GM12801 (cell line): ENCODE measurements around the gene CMC1.

ENCODE experiments used
- TF ChIP-seq, protein P1 (sequence below): IDR thresholded peaks from one replicate; pipeline ENCODE4 v1.5.1; 2011; ENCODE audit warnings: control low read depth; ENCODE audit not compliant: insufficient read length; ENCODE audit errors: extremely low read depth

Gene CMC1

DNA sequence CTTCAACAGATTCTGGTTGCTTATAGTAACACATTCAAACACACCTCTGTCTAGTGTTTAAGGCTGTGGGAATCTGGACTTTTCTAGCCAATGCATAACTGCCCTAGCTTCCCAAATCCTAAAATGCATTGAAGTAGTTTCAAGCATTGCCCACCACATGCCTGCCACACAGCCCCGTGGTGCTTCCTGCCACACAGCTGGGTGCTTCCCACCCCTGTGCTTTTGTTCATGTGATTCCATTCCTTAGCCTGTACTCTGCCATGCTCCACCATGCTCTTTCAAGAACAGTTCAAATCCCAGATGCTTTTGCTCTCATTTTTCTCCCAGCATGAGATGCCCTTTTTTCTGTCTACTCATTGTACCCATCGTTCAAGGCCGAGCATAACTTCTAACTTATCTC, 2.3 kb upstream of the CMC1 start:
- TF ChIP-seq, protein P1, sequence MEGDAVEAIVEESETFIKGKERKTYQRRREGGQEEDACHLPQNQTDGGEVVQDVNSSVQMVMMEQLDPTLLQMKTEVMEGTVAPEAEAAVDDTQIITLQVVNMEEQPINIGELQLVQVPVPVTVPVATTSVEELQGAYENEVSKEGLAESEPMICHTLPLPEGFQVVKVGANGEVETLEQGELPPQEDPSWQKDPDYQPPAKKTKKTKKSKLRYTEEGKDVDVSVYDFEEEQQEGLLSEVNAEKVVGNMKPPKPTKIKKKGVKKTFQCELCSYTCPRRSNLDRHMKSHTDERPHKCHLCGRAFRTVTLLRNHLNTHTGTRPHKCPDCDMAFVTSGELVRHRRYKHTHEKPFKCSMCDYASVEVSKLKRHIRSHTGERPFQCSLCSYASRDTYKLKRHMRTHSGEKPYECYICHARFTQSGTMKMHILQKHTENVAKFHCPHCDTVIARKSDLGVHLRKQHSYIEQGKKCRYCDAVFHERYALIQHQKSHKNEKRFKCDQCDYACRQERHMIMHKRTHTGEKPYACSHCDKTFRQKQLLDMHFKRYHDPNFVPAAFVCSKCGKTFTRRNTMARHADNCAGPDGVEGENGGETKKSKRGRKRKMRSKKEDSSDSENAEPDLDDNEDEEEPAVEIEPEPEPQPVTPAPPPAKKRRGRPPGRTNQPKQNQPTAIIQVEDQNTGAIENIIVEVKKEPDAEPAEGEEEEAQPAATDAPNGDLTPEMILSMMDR: no peak

DNA sequence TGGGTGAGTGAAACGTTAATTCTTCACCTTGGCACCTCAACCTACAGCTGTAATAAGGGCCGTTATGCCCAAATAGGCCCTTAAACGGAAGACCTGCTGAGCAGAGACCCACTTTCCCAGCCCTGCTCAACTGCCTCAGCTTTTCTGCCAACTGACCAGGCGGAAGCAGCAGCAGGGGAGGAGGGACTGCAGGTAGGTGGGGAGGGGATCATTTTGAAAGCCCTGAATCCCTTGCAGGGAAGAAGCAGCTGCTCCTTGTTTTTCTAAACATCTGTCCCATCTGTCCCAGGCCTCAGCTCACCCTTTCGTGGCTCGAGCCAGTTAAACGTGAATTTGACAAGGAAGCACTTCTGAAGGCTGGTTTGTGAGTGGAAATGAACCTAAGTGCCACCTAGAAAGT, 978 bp upstream of the CMC1 start:
- TF ChIP-seq, protein P1: no peak

DNA sequence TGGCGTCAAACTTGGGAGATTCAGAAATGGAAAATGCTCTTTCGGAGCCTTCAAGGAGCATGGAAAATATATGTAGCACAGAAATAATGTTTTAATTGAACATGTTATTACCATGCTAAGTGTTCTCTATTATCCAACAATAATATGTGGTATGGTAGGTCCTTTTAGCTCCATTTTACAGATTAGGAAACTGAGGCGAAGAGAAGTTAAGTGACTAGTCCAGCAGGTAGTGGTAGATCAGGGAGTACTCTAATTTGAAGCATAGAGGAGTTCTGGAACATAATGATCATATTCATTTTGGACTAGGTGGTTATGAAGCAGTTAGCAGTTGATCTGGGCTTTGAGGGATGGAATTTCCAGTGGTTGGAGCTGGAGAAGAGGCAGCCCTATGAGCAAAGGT, 1.1 kb downstream of the CMC1 start:
- TF ChIP-seq, protein P1: no peak

DNA sequence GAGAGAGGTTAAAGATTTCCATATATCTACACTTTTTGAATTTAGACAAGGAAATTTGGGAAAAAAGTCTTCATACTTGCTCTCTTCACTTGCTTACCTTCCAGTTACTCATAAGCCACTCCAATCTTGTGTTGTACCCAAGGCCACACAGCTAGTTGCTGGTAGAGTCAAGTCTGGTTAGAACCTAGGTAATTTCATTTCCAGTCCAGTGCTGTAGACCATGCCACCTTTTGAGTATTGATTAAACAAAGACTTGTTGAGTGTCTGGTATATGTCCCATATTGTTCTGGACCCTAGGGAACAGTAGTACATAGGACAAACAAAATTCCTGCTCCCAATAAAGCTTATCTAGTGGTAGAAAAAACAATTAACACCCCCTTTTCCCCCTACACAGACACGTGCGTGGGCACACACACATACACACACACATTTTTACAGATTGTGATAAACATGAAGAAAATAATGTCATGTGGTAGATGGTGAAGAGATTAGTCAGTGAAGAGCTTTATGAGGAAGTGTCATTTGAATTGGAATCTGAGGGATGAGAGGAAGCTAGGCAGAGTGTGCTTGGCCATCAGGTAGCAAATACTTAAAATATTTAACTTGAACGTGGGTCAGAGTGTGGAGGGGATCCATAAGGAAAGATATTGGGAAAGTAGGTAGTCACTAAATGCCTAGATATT, 2.1 kb downstream of the CMC1 start:
- TF ChIP-seq, protein P1: no peak

DNA sequence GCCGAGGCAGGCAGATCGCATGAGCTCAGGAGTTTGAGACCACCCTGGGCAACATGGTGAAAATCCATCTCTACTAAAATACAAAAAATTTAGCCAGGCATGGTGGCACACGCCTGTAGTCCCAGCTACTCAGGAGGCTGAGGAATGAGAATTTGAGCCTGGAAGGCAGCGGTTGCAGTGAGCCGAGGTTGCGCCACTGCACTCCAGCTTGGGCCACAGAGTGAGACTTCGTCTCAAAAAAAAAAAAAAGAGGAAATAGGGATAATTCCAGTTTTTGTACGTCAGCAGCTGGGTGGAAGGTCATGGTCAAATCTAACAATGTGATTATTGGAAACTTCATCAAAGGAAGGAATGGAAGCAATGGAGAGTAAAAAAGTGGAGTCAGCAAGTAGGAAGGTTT, 3.1 kb downstream of the CMC1 start:
- TF ChIP-seq, protein P1: no peak

DNA sequence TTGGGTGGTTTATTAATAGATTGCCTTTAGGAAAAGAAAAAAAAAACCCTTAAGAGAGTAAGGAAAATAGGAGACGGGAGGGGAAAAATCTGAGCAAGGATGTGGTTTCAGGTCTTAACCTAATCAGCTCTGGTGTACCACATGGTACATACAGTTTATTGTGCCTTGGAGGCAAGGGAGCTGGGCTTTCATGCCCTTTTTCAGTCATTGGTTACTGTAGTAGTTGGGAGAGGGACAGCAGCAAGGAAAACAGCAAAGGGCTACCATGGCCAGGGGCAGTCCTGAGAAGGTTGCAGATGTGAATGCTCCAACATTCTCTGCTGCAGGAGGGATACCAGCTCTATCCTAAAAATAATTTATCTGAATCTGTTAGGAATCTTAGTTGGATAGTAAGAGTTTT, 5.9 kb downstream of the CMC1 start:
- TF ChIP-seq, protein P1: no peak

DNA sequence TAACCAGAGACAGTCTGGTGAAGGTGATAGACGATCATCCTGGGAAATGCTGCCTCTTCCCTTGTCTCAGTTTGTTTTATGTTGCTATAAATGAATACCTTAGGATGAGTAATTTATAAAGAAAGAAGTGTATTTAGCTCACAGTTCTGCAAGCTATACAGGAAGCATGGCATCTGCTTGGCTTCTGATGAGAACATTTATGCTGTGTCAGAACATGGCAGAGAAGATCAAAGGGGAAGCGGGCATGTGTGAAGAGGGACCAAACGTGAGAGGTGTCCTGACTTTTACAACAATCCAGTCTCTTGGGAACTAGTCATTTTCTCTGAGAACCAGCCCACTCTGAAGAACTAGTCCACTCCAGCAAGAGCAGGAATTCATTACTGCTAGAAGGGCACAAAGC, 9.6 kb downstream of the CMC1 start:
- TF ChIP-seq, protein P1: no peak
